Stimulated activated CD8-positive, alpha-beta memory T cell treated with anti-CD3 and anti-CD28 coated beads, Interleukin-7, amount 100 ng/mL, for 48 hours (primary cell): Measurements from ENCODE around the gene CBX2.

Experiments
- DNase-seq, 2 donors: peaks; one replicate each; pipeline ENCODE4 v3.0.0-alpha.2; 2020; ENCODE audit warnings: low read depth in 1 of 2; ENCODE audit errors: extremely low read depth in 1 of 2

CBX2 gene

DNA sequence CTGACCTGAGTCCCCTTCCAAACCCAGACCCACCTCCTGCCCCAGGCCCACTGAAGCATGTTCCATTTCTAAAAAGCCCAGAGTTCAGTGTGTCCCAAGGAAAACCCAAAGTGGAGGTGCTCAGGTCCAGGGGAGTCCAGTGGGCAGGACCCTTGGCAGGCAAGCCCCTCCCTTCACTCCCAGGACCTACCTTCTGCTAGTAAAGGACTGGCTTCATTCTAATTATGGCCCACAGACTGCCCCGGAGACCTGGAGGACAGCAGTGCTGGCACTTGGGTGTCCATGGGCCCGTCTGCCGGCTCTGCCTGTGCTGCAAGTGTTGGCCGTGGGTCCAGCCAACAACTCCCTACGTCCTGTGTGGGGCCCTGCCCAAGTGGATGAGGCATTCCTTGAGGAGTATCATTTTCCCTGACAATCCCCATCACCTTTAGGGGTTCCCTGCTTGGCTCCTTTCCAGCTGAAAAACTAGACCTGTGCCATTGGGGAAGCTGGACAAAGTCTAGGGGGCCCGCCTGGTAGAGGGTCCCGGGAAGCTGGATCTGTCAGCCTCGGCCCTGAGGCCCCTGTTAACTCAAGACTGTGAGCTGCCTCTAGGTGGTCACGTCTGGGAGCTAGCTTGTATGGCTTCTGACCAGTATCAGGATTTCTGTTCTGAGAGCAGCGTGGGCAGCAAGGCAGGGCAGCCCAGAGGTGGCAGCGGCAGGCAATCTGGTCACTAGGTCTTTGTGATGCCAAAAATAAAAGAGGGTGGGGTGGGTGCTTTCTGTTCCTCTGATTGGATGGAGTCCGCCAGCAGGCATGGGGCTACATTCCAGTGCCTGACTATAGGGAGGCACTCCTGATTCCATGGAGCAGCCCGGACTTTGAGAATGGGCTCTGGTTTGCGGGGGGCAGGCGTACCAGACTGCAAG lies 8.2 kb downstream of the CBX2 start:
- no peak for DNase-seq

DNA sequence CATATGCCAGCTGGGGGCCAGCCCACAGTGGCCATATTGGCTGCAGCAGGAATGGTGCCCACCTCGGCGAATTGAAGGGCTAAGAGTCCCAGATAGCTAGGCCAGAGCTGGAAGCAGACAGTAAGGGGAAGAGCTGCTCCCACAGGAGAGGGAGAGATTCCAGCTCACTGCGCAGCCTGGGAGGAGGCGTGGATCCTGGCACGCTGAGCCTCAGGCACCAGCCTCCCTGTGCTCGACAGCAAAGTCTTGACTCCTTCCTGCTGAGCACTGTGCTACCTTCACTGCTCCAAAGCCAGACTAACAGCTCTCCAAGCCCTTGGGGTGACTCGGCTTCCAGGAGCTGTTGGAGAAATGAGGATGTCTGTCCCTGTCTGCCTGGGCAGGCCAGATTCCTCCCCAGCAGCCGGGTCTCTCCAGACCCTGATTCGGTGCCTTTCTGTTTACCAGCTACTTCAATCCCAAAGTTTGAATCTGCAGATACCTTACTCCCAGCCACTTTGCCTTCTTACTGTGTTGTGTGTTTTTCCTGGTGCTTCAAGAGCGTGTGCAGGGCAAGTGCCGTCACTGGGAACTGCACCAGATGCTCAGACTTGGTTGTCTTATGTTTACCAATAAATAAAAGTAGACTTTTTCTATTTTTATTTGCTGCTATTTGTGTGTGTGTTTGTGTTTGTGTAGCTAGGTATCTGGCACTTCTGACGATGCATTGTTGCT lies 9.1 kb downstream of the CBX2 start:
- no peak for DNase-seq

DNA sequence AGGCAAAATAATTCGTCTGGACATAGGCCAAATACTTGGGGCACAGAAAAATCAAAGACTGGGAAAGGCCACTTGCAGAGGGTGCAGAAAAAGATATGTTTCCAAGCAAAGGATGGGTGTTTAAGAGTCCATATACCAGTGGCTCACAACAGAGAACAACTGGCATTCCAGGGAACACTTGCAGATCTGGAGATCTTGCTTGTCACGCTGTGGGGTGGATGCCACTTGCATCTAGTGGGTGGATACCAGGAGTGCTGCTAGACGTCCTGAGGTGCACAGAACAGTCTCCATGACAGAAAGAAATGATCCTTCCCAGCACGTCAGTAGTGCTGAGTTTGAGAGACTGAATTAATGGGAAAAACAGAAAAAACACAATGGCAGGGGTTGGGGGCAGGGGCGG lies 10.5 kb downstream of the CBX2 start:
- DNase-seq: no peak

DNA sequence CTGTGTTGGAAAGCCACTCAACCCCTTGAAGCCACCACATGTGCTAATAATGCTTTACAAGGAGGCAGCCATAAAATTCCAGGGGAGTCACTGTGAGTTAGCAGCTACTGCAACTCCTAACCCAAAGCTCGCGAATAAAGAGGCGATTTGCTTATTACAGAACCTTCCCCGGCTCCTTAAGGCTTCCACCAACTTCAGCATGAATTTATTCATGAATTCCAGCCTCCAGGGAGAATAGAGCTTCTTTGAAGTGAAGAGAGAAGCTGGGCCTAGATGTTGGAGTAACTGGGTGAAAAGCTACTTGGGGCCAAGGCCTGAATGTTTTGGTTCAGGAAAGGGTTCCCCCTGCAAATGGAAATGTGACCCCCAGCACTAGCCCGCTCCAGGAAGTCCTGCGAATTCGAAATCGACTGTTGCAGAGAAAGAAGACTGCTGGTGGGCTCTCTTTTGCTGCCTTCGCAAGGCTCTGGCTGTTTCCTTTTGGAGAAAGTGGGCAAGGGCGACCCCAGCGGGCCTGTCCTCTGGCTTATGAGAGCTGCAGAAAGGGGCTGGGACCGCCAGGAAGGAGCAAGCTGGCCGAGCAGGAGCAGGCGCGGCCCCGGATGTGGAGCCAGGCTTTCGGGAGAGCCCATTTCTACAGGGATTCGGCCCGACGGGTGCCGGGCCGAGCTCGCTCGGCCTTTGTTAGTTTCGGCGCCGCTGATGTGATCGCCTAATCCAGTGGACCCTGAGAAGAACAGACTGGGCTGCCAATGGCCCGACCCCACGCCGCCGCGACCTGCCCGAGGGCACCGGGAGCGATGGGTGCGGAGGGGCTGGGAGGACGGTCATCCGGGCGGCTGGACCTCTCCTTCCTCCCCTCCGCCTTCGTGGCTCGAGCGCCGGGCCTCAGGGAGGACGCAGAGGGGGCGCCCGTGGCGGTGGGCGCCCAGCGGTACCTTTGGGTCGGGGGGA lies 11.3 kb downstream of the CBX2 start:
- no peak for DNase-seq

DNA sequence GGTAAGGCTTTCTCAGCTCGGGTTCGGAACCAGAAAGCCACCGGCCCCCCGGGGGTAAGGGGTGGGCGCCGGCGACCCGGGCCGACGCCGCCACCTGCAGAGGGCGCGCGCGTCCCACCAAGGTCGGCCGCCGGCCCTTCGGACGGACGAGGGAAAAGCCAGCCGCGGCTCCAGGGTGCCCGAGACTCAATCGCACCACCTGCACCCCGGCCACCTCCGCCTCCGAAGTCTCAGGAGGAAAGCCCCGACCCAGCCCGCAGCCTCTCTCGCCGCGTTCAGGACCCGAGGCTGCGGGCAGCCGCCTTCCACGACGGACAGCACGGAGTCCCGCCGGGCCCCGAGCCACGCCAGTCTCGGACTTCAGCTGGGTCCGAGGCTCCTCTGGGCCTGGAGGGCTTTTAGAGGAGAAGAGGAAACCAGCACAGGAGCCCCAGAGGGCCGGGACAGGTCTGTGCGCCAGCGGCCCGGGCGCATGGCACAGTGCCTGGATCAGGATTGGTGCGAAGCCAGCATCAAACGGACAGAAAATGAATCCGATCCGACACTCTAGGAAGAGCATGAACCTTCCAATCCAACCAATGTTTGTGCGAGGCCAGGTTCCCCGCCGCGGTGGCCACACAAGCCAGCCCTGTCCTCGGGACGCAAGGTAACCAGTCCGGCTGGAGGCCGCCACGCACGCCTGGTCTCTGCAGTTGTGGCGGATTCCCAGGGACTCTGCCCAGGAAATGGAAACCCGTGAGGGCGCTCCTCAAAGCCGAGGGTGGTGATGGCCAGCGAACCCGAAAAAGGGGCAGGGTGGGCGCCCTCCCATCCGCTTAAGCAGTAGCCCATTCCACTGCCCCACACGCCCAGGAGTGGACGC lies 12.2 kb downstream of the CBX2 start:
- no peak for DNase-seq

DNA sequence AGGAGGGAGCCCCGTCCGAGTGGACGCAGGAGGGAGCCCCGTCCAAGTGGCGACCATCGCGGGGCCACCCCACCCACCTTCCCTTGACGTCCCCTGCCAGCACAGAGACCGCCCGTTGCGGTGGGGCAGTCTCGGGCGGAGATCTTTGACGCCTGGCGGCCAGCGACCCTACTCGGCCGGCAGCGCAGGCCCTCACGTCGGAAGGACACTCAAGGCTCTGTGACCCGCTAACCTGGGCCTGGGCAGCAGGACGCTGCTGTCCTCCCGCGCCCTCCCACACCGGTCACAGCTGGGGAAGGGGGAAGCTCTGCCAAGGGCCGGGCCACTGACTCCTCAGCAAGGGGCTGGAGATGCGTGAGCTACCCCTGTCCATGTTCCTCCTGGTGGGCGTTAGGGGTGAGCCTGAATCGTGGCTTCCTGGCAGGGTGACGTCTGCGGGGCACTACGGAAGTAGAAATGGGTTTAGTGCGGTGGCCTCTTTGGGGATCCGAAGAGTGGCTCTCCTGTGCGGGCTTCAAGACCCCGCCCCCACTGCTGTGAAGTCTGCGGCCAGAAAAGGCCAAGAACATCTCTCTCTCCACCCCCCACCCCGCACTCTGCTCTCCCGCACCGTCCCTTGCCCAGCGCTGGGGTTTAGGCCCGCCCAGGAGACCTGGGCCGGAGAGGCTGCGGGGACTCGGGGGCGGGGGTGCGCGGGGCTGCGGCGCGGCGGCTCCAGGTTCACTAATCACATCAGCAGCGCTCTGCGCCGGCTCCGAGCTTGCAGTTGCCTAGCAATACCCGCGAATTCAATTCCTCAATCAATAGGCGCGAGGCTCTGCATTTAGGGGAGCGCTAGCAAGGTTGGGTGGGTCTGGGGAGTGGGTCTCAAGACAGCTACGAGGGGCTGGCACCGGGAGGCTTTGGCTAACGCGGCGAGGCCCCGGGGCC lies 13.1 kb downstream of the CBX2 start:
- no peak for DNase-seq

DNA sequence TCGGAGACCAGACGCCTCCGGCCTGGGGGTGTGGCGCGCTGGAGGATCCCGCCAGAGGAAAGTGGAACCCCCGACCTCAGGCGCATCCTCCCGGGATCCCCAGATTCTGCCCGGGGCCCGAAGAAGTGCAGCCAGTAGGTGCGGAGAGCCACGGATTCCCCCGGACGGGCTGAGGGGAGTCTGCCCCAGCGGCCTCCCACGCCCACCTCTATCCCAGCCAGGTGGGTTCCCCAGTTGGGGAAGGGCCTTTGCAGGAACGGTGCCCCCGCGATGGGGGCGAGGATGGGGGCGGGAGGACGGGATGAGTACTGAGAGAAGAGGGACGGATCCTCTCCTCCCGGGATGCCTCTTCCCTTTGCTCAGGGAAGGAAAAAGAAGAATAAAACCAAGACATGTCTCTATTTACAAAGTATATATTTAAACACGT lies 13.8 kb downstream of the CBX2 start:
- no peak for DNase-seq

DNA sequence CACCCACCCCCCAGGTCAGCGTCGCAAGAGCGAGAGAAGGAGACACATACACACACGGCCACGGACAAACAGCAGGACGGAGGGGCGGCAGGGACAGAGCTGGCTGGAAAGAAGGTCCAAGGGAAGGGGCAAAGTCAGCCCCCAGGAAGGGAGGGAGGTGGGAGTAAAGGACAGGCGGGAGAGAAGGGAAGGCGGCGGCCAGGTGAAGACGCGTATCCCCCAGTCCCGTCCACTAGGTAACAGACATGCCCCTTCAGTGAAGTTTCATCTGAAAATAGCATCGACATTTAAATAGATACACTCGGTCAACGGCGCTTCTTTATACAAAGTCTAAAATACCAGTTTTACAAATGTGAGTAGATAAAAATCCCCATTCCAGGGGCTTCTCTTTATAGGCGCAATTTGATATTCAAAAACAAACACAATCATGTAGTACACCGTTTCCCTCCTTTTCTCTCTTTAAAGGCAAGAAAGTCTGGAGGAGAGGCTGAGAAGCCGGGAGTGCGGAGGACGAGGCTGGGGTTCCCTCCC lies 14.5 kb downstream of the CBX2 start:
- DNase-seq: no peak

DNA sequence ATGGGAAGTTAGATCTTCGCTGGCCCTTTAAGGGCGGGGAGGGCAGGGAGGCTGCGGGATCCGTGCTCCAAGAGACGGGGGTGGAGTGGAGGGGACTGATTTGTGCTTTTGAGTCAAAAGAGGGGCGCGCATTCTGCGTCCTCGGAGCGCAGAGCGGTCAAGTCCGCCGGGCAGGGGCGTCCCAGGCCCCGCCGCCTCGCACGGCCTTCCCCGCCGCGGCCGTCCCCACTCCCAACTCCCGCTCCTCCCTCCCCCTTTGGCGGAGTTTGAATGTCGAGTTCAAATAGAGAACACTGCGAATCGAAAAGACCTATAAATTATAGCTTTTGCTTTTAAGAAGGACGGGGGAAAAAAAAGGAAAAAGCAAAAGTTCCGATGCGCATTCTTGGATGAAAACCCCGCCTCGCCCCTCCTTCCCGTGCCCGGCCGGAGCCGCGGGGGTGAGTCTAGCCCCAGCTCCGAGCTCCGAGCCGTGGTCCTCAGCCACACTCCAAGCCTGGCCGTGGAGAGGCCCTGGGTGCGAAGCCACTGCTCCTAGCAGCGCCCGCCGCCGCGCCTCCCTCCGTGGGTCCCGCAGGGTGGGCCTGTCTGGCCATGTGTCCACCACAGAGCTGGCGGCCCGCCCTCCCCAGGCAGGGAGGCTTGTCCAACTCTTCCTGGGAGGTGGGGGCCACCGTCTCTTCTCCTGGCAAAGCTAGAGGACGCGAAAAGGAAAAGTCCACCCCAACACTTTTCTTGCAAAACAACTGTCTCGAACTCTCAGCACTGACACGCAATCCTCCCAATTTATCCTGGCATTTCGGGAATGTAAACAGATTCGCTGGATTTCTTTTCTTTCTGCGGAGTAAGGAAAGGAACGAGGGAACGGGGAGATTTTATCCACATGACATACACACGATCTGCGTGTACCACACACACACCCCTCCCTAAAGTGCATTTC lies 15.3 kb downstream of the CBX2 start:
- DNase-seq: no peak

DNA sequence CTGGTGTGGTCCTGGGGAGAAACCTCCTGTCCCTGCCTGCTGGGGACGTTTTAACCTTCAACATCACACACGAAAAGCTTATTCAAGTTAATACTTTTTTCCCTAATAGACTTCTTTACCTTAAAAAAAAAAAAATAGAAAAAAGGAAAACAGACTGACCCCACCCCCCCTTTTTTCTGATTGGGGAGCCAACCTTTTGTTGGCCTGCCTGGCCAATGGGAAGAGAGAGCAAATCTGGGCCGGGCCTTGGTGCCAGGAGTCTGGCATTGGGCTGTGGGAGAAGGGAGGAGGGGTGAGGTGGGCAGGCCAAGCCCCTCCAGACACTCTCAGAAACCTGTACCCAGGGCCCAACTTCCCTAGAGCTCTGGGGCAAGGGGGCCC lies 16.0 kb downstream of the CBX2 start:
- DNase-seq: no peak

DNA sequence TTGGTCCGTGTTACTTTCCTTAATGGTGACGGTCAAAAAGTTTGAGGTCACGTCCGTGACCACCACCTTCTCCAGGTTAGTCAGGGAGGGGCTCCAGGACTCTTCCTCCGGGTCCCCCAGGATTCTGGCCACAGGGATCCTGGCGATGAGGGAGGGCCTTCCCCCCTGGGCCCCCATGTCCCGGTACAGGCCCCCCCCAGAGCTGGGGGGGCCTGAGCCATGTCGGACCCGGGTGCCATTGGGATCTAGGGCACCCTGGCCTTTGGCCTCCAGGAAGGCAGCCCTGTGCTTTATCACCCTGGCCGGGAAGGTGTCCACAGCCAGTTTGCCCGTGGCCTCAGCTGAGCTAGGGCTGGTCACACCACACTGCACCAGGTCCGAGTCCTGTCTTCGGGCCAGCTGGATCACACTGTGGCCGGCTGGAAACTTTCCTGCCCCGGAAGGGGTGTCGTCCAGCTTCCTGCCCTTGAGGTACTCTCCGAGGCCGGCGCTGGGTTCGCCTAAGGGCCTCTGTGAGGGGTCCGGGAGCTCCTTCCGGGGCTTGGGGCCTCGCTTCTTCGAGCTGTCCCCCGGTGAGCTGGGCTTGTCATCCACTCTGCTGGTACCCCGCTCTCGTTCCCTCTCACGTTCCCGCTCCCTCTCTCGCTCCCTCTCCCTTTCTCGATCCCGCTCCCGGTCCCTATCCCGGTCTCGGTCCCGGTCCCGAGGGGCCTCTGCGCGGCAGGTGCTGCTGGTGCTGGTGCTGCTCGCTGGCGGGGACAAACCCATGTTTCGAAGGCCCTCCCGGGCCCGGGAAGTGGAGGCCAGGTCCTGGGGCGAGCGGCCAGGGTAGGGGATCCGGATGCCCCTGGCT lies 16.9 kb downstream of the CBX2 start:
- DNase-seq: no peak

DNA sequence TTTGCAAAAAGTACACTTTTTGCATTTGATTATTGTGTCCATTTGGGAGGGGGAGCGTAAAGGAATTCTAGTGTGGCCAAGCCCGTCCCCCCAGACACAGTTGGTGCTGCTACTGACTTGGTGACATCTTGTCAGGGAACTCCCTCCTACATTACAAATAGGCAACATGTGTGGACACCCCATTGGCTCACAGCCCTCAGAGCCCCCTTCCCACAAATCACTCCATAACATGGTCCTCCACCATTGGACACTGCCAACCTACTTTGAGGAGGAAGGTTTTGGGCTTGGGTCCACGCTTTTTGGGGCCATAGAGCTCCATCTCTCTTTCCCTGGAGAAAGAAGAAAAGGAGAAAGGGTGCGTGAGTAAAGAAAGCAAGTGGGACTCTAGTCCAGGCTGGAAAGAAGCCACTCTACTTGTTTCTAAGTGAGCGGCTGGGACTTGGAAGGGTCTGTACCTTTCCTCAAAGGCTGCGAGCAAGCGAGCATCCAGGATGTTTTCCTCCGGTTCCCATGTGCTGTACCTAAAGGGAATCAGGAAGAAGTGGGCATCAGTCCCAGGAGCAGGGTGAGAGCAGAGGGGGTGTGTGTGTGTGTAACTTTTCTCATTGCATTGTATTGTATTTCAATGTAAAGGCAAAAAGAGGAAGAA lies 18.0 kb downstream of the CBX2 start:
- no peak for DNase-seq

DNA sequence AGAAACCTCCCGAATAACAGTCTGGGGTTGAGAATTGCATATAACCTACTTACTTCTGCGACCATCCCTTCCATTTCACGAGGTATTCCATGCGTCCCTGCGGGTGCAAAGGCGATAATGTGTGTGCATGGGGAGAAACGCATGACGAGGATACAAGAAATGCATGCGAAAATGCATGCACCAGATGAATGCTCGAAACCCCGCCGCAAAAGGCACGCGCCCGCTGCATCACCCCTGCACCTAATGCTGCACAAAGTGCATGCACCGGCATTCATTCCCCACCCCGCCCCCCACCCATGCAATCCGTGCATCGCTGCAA lies 18.5 kb downstream of the CBX2 start:
- no peak for DNase-seq

DNA sequence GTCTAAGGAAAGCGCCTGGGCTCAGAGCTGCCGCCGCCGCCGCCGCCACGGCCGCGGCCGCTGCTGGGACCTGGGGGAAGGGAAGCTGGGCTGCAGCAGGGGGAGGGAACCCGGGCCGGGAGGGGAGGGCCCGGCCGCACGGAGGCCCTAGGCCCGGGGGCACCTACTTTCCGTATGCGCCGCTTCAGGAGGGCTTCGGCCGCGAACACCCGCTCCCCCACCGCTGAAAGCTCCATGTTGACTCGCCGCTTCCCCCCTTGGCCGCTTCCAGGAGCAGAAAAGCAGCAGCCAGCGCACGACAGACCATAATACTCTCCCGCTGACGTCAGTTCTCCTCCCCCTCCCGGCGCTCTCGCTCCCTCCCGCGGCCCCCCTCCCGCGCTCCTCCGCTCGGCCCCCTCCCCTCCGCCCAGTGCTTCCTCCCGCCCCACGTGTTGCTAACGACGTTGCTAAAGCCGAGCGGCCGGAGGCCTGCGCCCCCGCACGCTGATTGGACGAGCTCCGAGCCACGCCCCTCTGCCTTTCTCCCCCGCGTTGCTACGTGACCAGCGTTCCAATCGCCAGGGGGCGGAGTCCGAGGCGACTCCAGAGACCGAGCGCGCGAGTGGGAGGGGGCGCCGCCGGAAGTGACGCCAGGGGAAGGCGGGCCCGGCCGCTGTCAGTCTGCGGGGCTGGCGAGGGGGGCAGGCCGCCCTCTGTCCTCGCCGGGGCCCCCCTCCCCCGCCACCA lies 19.0 kb downstream of the CBX2 start, which contains the start of gene CBX8:
Gene CBX8 (minus strand): TSS at position 315 of the 729 bp plus-strand sequence. CDS start 79 bp downstream, at position 236.
- DNase-seq: peak; percentile 98 to 100

DNA sequence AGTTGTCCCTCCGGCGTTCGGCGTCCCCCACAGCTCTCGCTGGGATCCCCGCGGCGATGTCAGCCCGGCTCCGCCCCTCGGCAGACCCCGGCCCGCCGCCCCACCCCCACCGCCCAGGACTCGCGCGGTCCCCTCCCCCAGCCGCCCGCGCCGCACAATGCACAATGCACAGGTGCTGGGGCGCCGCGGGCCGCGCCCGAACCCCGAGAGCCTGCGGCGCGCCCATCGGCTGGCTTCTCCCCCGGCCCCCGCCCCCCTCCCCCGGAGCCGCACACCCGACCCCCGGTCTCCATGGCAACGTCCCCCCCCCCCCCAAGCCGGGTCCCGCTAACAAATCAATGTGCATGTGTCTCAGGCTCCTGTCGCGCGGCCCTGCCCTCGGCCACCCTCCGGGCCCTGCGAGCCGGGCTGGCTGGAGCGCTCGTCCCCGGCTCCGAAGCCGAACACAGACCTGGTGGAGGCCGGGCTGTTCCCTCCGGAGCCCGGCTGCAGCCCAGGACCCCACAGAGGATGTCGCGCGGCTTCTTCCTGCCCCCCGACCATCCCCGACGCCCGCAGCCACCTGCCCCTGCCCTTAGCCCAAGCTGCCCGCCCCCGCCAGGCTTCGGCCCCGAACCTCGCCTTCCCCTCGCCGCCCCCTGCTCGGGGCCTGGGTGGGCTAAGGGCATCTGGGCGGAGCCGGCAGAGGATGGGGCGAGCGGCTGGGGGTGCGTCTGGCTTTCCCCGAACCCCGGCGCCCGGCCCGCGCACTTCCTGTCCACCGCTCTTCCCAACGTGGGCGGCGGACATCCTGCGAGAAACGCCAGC lies 19.7 kb downstream of the CBX2 start:
- DNase-seq: no peak
